Dermis microvascular lymphatic vessel endothelial cell (primary cell): ENCODE data around the gene PRPF18. TPM values are rescaled to one million over a fixed set of nuclear protein-coding genes. Genes with fewer than 3 reads are reported as not detected.

Experiments
- DNase-seq, 2 donors: peaks; one replicate each; pipeline versions ENCODE4 v3.0.0 to v3.0.0-alpha.2; 2010; ENCODE audit warnings: low read depth in 2 of 2
- total RNA-seq: library from RNA; depleted of rRNA; stranded (reverse); fragments of >200 nt; gene quantifications from 2 replicates; pipeline ENCODE4 v1.2.1, GENCODE V29; 2014

PRPF18 gene
- total RNA-seq, 1 donor from 2014 or later = 19.0 TPM

- DNase-seq = no peak
Measured at GRCh38 chr10:13604357-13605040, 17.7 kb downstream of the PRPF18 start.

GRCh38 chr10:13608246-13608853, 21.6 kb downstream of the PRPF18 start:
- DNase-seq = peak; percentile 17 to 78

- no peak for DNase-seq
Measured at GRCh38 chr10:13612654-13613373, 26.0 kb downstream of the PRPF18 start.

- peak; percentile 25 to 62 for DNase-seq
Measured at GRCh38 chr10:13613519-13613918, 26.8 kb downstream of the PRPF18 start.

GRCh38 chr10:13614530-13615332, 28.0 kb downstream of the PRPF18 start:
- DNase-seq = no peak

GRCh38 chr10:13615650-13616300, 29.0 kb downstream of the PRPF18 start:
- peak in 1 of 2 donors; percentile 6 for DNase-seq

GRCh38 chr10:13617116-13617515, 30.4 kb downstream of the PRPF18 start:
- no peak for DNase-seq

GRCh38 chr10:13621931-13622330, 35.2 kb downstream of the PRPF18 start:
- no peak for DNase-seq

- no peak for DNase-seq
Measured at GRCh38 chr10:13624630-13625029, 37.9 kb downstream of the PRPF18 start.

GRCh38 chr10:13627459-13628310, 40.9 kb downstream of the PRPF18 start:
- no peak for DNase-seq

GRCh38 chr10:13628661-13629060, 41.9 kb downstream of the PRPF18 start:
- no peak for DNase-seq

GRCh38 chr10:13629116-13629515, 42.4 kb downstream of the PRPF18 start:
- DNase-seq = no peak

- DNase-seq = no peak
Measured at GRCh38 chr10:13630231-13630630, 43.5 kb downstream of the PRPF18 start.

GRCh38 chr10:13631594-13631993, 44.8 kb downstream of the PRPF18 start:
- no peak for DNase-seq

GRCh38 chr10:13632440-13632839, 45.7 kb downstream of the PRPF18 start:
- DNase-seq = no peak

GRCh38 chr10:13632884-13633440, 46.2 kb downstream of the PRPF18 start:
- DNase-seq = no peak

GRCh38 chr10:13633689-13634088, 46.9 kb downstream of the PRPF18 start:
- DNase-seq = no peak

GRCh38 chr10:13634207-13634606, 47.4 kb downstream of the PRPF18 start:
- no peak for DNase-seq

- no peak for DNase-seq
Measured at GRCh38 chr10:13636776-13637175, 50.0 kb downstream of the PRPF18 start.

GRCh38 chr10:13637303-13637856, 50.6 kb downstream of the PRPF18 start:
- DNase-seq = peak in 1 of 2 donors; percentile 60
